Neuronal stem cell (in vitro differentiated cells): ENCODE results near the gene PRMT9.

Experiments
- DNase-seq: peaks from one replicate; pipeline ENCODE4 v3.0.0-alpha.2; 2013; ENCODE audit warnings: low spot score
- H2AFZ ChIP-seq: one replicate; pipeline ENCODE4 v1.6.1; 2013; ENCODE audit warnings: mild to moderate bottlenecking, low read length, inconsistent platforms
- H2AK5ac ChIP-seq: 2 replicates; pipeline ENCODE4 v1.6.1; 2013; ENCODE audit warnings: low read depth, mild to moderate bottlenecking, inconsistent platforms, low read length, moderate library complexity, mixed read lengths
- H2BK120ac ChIP-seq: 2 replicates; pipeline ENCODE4 v1.6.1; 2013; ENCODE audit warnings: low read depth, mild to moderate bottlenecking, inconsistent platforms, low read length, moderate library complexity, mixed read lengths
- H2BK12ac ChIP-seq: one replicate; pipeline ENCODE4 v1.6.1; 2013; ENCODE audit warnings: low read length, inconsistent platforms
- H2BK15ac ChIP-seq: 2 replicates; pipeline ENCODE4 v1.6.1; 2013; ENCODE audit warnings: mild to moderate bottlenecking, low read length, inconsistent platforms, mixed read lengths
- H2BK5ac ChIP-seq: one replicate; pipeline ENCODE4 v1.6.1; 2013; ENCODE audit warnings: inconsistent platforms, mild to moderate bottlenecking, low read length, moderate library complexity
- H3K14ac ChIP-seq: one replicate; pipeline ENCODE4 v1.6.1; 2013; ENCODE audit warnings: low read length, inconsistent platforms
- H3K18ac ChIP-seq: 2 replicates; pipeline ENCODE4 v1.6.1; 2013; ENCODE audit warnings: low read length, inconsistent platforms
- H3K23ac ChIP-seq: 2 replicates; pipeline ENCODE4 v1.6.1; 2013; ENCODE audit warnings: low read depth, mild to moderate bottlenecking, mixed read lengths, low read length, inconsistent platforms; ENCODE audit not compliant: poor library complexity
- H3K27ac ChIP-seq: replicated peaks from 3 replicates; pipeline ENCODE4 v1.5.1; 2013; ENCODE audit warnings: low read length, inconsistent platforms
- H3K27me3 ChIP-seq, 3 experiments: 2 replicates each; pipeline ENCODE4 v1.6.1; 2013; ENCODE audit warnings: low read length in 3 of 3, mild to moderate bottlenecking in 2 of 3, inconsistent platforms in 1 of 3, low read depth in 1 of 3, mixed read lengths in 1 of 3, moderate library complexity in 1 of 3; ENCODE audit not compliant: control insufficient read depth in 3 of 3, insufficient read depth in 3 of 3
- H3K36me3 ChIP-seq, 2 donors: replicated peaks in 1 of 2; 2 replicates each; pipeline ENCODE4 v1.6.1; 2013; ENCODE audit warnings: low read length in 2 of 2; ENCODE audit not compliant: control insufficient read depth in 2 of 2, insufficient read depth in 2 of 2
- H3K4ac ChIP-seq: 2 replicates; pipeline ENCODE4 v1.6.1; 2013; ENCODE audit warnings: inconsistent platforms, mild to moderate bottlenecking, low read length, moderate library complexity
- H3K4me1 ChIP-seq, 2 donors: 1 replicate in 1 of 2; 2 replicates in 1 of 2; pipeline ENCODE4 v1.6.1; 2013; ENCODE audit warnings: low read length in 2 of 2, low read depth in 1 of 2; ENCODE audit not compliant: control insufficient read depth in 2 of 2, insufficient read depth in 1 of 2
- H3K4me2 ChIP-seq: one replicate; pipeline ENCODE4 v1.6.1; 2013; ENCODE audit warnings: mild to moderate bottlenecking, low read length, inconsistent platforms; ENCODE audit not compliant: insufficient read depth, poor library complexity, severe bottlenecking
- H3K4me3 ChIP-seq, 2 donors: 2 replicates each; pipeline ENCODE4 v1.5.1; 2013; ENCODE audit warnings: low read length in 2 of 2, mild to moderate bottlenecking in 2 of 2, inconsistent platforms in 1 of 2, moderate library complexity in 1 of 2
- H3K79me1 ChIP-seq: one replicate; pipeline ENCODE4 v1.6.1; 2013; ENCODE audit warnings: low read depth, mild to moderate bottlenecking, inconsistent platforms, low read length, moderate library complexity
- H3K9ac ChIP-seq: one replicate; pipeline ENCODE4 v1.6.1; 2013; ENCODE audit warnings: mild to moderate bottlenecking, low read depth, low read length, inconsistent platforms; ENCODE audit not compliant: poor library complexity
- H3K9me3 ChIP-seq, 2 donors: replicated peaks in 1 of 2; 2 replicates each; pipeline versions ENCODE3 to v1.6.1; 2013; ENCODE audit warnings: low read length in 2 of 2, mild to moderate bottlenecking in 2 of 2, inconsistent platforms in 1 of 2, low read depth in 1 of 2, mixed read lengths in 1 of 2, moderate library complexity in 1 of 2; ENCODE audit not compliant: control insufficient read depth in 2 of 2, insufficient read depth in 1 of 2
- H4K8ac ChIP-seq: one replicate; pipeline ENCODE4 v1.6.1; 2013; ENCODE audit warnings: low read depth, mild to moderate bottlenecking, inconsistent platforms, low read length, moderate library complexity
- H4K91ac ChIP-seq: one replicate; pipeline ENCODE4 v1.6.1; 2013; ENCODE audit warnings: low read length, low read depth, mild to moderate bottlenecking, inconsistent platforms; ENCODE audit not compliant: poor library complexity
- WGBS, 2 donors: extraction: QIAGEN DNeasy Blood & Tissue Kit; methylation state at CpG; one replicate each; pipeline ENCODE4 v1.1.7; 2013; ENCODE audit warnings: missing lambda C conversion rate in 2 of 2, mixed read lengths in 1 of 2; ENCODE audit not compliant: insufficient read length in 2 of 2, insufficient replicate concordance in 1 of 2; ENCODE audit errors: extremely low coverage in 2 of 2; 5-methylcytosine and 5-hydroxymethylcytosine counted together

Gene PRMT9

DNA sequence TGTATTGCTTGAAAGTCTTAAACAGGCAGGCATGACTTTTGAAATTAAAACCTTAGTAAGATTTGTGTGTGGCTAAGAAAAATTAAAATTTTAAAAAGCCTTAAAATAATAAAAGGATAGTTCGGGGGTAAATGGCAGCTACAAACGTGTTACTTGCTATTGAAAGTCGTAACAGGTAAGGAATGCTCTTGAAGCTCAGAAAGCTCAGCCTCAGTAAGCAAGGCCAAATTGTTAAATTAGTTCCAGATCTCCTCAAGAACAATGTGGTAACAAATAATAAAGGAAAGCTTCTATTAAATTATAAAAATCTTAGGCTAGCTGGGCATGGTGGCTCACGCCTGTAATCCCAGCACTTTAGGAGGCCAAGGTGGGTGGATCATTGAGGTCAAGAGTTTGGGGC, 25.5 kb downstream of the PRMT9 start:
- H3K14ac ChIP-seq, result no peak overlapping the region
- no peak overlapping the region for H3K18ac ChIP-seq
- no peaks in the 10 kb centered on the region for H3K27me3 ChIP-seq
- WGBS, 2 donors, result no CpG with 5 or more reads among the region's 4 CpGs
- H3K4me3 ChIP-seq, result no peak overlapping the region
- no peak overlapping the region for H2BK12ac ChIP-seq
- H4K8ac ChIP-seq, result no peak overlapping the region
- no peak overlapping the region for H3K23ac ChIP-seq
- H2AK5ac ChIP-seq, result no peak overlapping the region
- no peak overlapping the region for H4K91ac ChIP-seq
- H3K79me1 ChIP-seq, result no peaks in the 10 kb centered on the region
- no peak overlapping the region for H2BK15ac ChIP-seq
- peaks cover 0 to 68% of the 10 kb centered on the region in 2 donors for H3K36me3 ChIP-seq
- no peaks in the 10 kb centered on the region for H3K4me1 ChIP-seq
- no peak for DNase-seq
- no peak overlapping the region for H2BK5ac ChIP-seq
- no peak overlapping the region for H2BK120ac ChIP-seq
- no peaks in the 10 kb centered on the region for H3K9me3 ChIP-seq
- H3K4ac ChIP-seq, result no peak overlapping the region
- H3K4me2 ChIP-seq, result no peak overlapping the region
- H3K27ac ChIP-seq, result no peak overlapping the region
- H2AFZ ChIP-seq, result no peak overlapping the region
- no peak overlapping the region for H3K9ac ChIP-seq

GRCh38 chr4:147655639-147656038, 28.3 kb downstream of the PRMT9 start:
- Histone ChIP-seq H3K27ac (no peak overlapping the region), H3K23ac (no peak overlapping the region), H2AFZ (no peak overlapping the region), H3K4me1 (no peaks in the 10 kb centered on the region), H3K18ac (no peak overlapping the region), H4K8ac (no peak overlapping the region), H3K4me3 (no peak overlapping the region), H2BK5ac (no peak overlapping the region), H3K79me1 (no peaks in the 10 kb centered on the region), H3K4ac (no peak overlapping the region), H2BK12ac (no peak overlapping the region), H3K36me3 (peaks cover 2 to 63% of the 10 kb centered on the region in 2 donors), H4K91ac (no peak overlapping the region), H2BK120ac (no peak overlapping the region), H3K27me3 (no peaks in the 10 kb centered on the region), H3K9me3 (no peaks in the 10 kb centered on the region), H3K4me2 (no peak overlapping the region), H3K9ac (no peak overlapping the region), H2AK5ac (no peak overlapping the region), H3K14ac (no peak overlapping the region), H2BK15ac (no peak overlapping the region)
- no peak for DNase-seq
- no CpG with 5 or more reads among the region's 2 CpGs for WGBS, 2 donors

- no CpG with 5 or more reads among the region's 1 CpG for whole genome bisulfite sequencing, 2 donors
- H3K4me1 ChIP-seq, result no peaks in the 10 kb centered on the region
Measured at GRCh38 chr4:147651563-147651962, 32.4 kb downstream of the PRMT9 start.

GRCh38 chr4:147648656-147649055, 35.3 kb downstream of the PRMT9 start:
- Histone ChIP-seq H2BK12ac (no peak overlapping the region), H3K27me3 (no peaks in the 10 kb centered on the region), H2BK15ac (no peak overlapping the region), H3K4me3 (no peak overlapping the region), H3K27ac (no peak overlapping the region), H3K4me1 (no peaks in the 10 kb centered on the region), H2BK120ac (no peak overlapping the region), H2AK5ac (no peak overlapping the region), H3K36me3 (peaks cover 4 to 32% of the 10 kb centered on the region in 2 donors), H4K8ac (no peak overlapping the region), H3K79me1 (no peaks in the 10 kb centered on the region), H2BK5ac (no peak overlapping the region), H2AFZ (no peak overlapping the region), H4K91ac (no peak overlapping the region), H3K9me3 (no peaks in the 10 kb centered on the region), H3K23ac (no peak overlapping the region), H3K18ac (no peak overlapping the region), H3K4me2 (no peak overlapping the region), H3K4ac (no peak overlapping the region), H3K9ac (no peak overlapping the region), H3K14ac (no peak overlapping the region)
- DNase-seq, result no peak

More at GRCh38 chr4:147651563-147651962, 32.4 kb downstream of the PRMT9 start:
- H3K9ac ChIP-seq, result no peak overlapping the region
- H2AK5ac ChIP-seq, result no peak overlapping the region
- H3K27me3 ChIP-seq, result no peaks in the 10 kb centered on the region
- no peaks in the 10 kb centered on the region for H3K79me1 ChIP-seq
- DNase-seq, result no peak
- no peak overlapping the region for H4K8ac ChIP-seq
- no peaks in the 10 kb centered on the region for H3K9me3 ChIP-seq
- H2AFZ ChIP-seq, result no peak overlapping the region
- H3K4me3 ChIP-seq, result no peak overlapping the region
- H3K18ac ChIP-seq, result no peak overlapping the region
- no peak overlapping the region for H3K27ac ChIP-seq
- H4K91ac ChIP-seq, result no peak overlapping the region
- H3K36me3 ChIP-seq, result peaks cover 4 to 50% of the 10 kb centered on the region in 2 donors
- H3K4me2 ChIP-seq, result no peak overlapping the region
- H2BK15ac ChIP-seq, result no peak overlapping the region
- no peak overlapping the region for H3K23ac ChIP-seq
- no peak overlapping the region for H3K14ac ChIP-seq
- H2BK12ac ChIP-seq, result no peak overlapping the region
- H2BK120ac ChIP-seq, result no peak overlapping the region
- H2BK5ac ChIP-seq, result no peak overlapping the region
- H3K4ac ChIP-seq, result no peak overlapping the region
